CD14-positive monocyte (primary cell): Measurements from ENCODE around the gene RNF152. TPM values are rescaled to one million over a fixed set of nuclear protein-coding genes. Genes with fewer than 3 reads are reported as not detected.

Experiments
- DNase-seq, 3 donors: peaks; one replicate each; pipeline ENCODE4 v3.0.0-alpha.2; 2011 to 2022
- H2AFZ ChIP-seq: 2 replicates; pipeline ENCODE4 v1.6.0; 2012; ENCODE audit warnings: mild to moderate bottlenecking, low read depth, low read length, inconsistent platforms; ENCODE audit not compliant: insufficient read depth, poor library complexity, severe bottlenecking
- H3K27ac ChIP-seq, 2 donors: 1 replicate in 1 of 2; 2 replicates in 1 of 2; pipeline ENCODE4 v1.5.1; 2012 to 2013; ENCODE audit warnings: low read length in 2 of 2, control low read depth in 1 of 2, inconsistent platforms in 1 of 2, low read depth in 1 of 2, mild to moderate bottlenecking in 1 of 2
- H3K27me3 ChIP-seq, 2 donors: one replicate each; pipeline versions ENCODE4 v1.6.0 to v1.6.1; 2011 to 2013; ENCODE audit warnings: low read length in 2 of 2; ENCODE audit not compliant: control insufficient read depth in 2 of 2, insufficient read depth in 2 of 2
- H3K36me3 ChIP-seq, 2 donors: replicated peaks in 1 of 2; 1 replicate in 1 of 2; 2 replicates in 1 of 2; pipeline versions ENCODE4 v1.5.1 to v1.6.1; 2012 to 2013; ENCODE audit warnings: low read length in 2 of 2, control low read depth in 1 of 2, inconsistent platforms in 1 of 2, mild to moderate bottlenecking in 1 of 2; ENCODE audit not compliant: insufficient read depth in 2 of 2, control insufficient read depth in 1 of 2
- H3K4me1 ChIP-seq, 2 donors: 1 replicate in 1 of 2; 2 replicates in 1 of 2; pipeline versions ENCODE4 v1.5.1 to v1.6.1; 2012 to 2013; ENCODE audit warnings: low read length in 2 of 2, control low read depth in 1 of 2, inconsistent platforms in 1 of 2, mild to moderate bottlenecking in 1 of 2, moderate library complexity in 1 of 2; ENCODE audit not compliant: insufficient read depth in 2 of 2, control insufficient read depth in 1 of 2
- H3K4me2 ChIP-seq: replicated peaks from 2 replicates; pipeline ENCODE3; 2012; ENCODE audit warnings: low read length, moderate library complexity, mild to moderate bottlenecking; ENCODE audit not compliant: poor library complexity, severe bottlenecking; ENCODE audit errors: extremely low read depth
- H3K4me3 ChIP-seq, 3 experiments: fragments of 200-600 bp in 1 of 3; sonication (generic) in 1 of 3; replicated peaks in 1 of 3; 1 replicate in 2 of 3; 2 replicates in 1 of 3; pipeline ENCODE4 v1.5.1; 2011 to 2013; ENCODE audit warnings: low read length in 3 of 3, mild to moderate bottlenecking in 3 of 3, control low read depth in 2 of 3, low read depth in 2 of 3, inconsistent platforms in 1 of 3, moderate library complexity in 1 of 3
- H3K79me2 ChIP-seq: 2 replicates; pipeline ENCODE4 v1.6.0; 2012; ENCODE audit warnings: mild to moderate bottlenecking, control low read depth, inconsistent platforms, low read length, moderate library complexity; ENCODE audit not compliant: insufficient read depth
- H3K9ac ChIP-seq: 2 replicates; pipeline ENCODE4 v1.6.0; 2017; ENCODE audit warnings: low read length, mild to moderate bottlenecking; ENCODE audit not compliant: insufficient read depth, poor library complexity, severe bottlenecking
- H3K9me3 ChIP-seq, 2 donors: replicated peaks in 1 of 2; 1 replicate in 1 of 2; 2 replicates in 1 of 2; pipeline versions ENCODE4 v1.5.1 to v1.6.1; 2012 to 2013; ENCODE audit warnings: low read length in 2 of 2, control low read depth in 1 of 2; ENCODE audit not compliant: control insufficient read depth in 1 of 2, insufficient read depth in 1 of 2
- H4K20me1 ChIP-seq: 2 replicates; pipeline ENCODE4 v1.6.0; 2012; ENCODE audit warnings: mild to moderate bottlenecking, low read length, control low read depth, moderate library complexity; ENCODE audit not compliant: insufficient read depth
- H3K27ac Mint-ChIP-seq, 7 donors: one replicate each; pipeline ENCODE4 v1.8.0; 2020; ENCODE audit warnings: mild to moderate bottlenecking in 7 of 7, mixed read lengths in 7 of 7, moderate library complexity in 6 of 7, inconsistent platforms in 2 of 7
- H3K27me3 Mint-ChIP-seq, 3 donors: one replicate each; pipeline ENCODE4 v1.8.0; 2021 to 2022; ENCODE audit warnings: low read depth in 3 of 3, mild to moderate bottlenecking in 3 of 3, mixed read lengths in 3 of 3, moderate library complexity in 3 of 3, inconsistent platforms in 1 of 3
- H3K36me3 Mint-ChIP-seq, 2 donors: one replicate each; pipeline ENCODE4 v1.8.0; 2020; ENCODE audit warnings: mixed read lengths in 2 of 2, inconsistent platforms in 1 of 2, mild to moderate bottlenecking in 1 of 2
- H3K4me1 Mint-ChIP-seq: one replicate; pipeline ENCODE4 v1.8.0; 2020; ENCODE audit warnings: mild to moderate bottlenecking, mixed read lengths
- H3K4me3 Mint-ChIP-seq, 2 donors: one replicate each; pipeline ENCODE4 v1.8.0; 2020; ENCODE audit warnings: mild to moderate bottlenecking in 2 of 2, mixed read lengths in 2 of 2, moderate library complexity in 1 of 2
- H3K9me3 Mint-ChIP-seq, 7 donors: one replicate each; pipeline ENCODE4 v1.8.0; 2020 to 2022; ENCODE audit warnings: mixed read lengths in 7 of 7, mild to moderate bottlenecking in 6 of 7, moderate library complexity in 6 of 7, inconsistent platforms in 2 of 7
- WGBS: methylation state at CpG from one replicate; pipeline ENCODE4 v1.1.5; 2013; ENCODE audit warnings: missing lambda C conversion rate; ENCODE audit not compliant: insufficient coverage; 5-methylcytosine and 5-hydroxymethylcytosine counted together
- intact Hi-C, 2 donors: fragments of 100-400 bp; cut with micrococcal nuclease; formaldehyde crosslinking; loops; one replicate each; pipeline versions ENCODE4 v1.15.0 to v1.15.1; 2023
- polyA plus RNA-seq, 3 donors: library from polyadenylated mRNA; depleted of rRNA in 1 of 3; unstranded in 2 of 3; stranded (reverse) in 1 of 3; fragments of 300-500 nt in 2 of 3; fragments of >200 nt in 1 of 3; fragmentation: Illumina TruSeq in 2 of 3; gene quantifications; 1 replicate in 2 of 3; 2 replicates in 1 of 3; pipeline ENCODE4 v1.2.3, GENCODE V29; 2012 to 2021
- TF ChIP-seq, protein P1 (sequence below): fragments of 200-600 bp; IDR thresholded peaks from one replicate; pipeline ENCODE4 v1.8.0; 2022; ENCODE audit warnings: antibody characterized with exemption, mild to moderate bottlenecking

The RNF152 gene
- polyA plus RNA-seq, 3 donors: 0.03 to 0.54 (median 0.45) TPM

DNA sequence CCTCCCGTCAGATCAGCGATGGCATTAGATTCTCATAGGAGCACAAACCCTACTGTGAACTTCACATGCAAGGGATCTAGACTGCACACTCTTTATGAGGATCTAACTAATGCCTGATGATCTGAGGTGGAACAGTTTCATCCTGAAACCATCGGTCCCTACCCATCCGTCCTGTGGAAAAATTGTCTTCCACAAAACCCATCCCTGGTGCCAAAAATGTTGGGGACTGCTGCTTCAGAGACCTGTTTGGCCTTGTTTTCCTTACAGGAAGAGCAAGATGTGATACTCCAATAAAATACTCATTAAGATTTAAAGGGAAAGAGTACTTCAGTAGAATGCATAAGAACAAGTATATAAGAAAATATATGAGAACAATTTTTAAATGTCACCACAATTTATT is 71.1 kb downstream of the RNF152 start:
- Mint-ChIP-seq H3K9me3 (peaks cover 0 to 5% (median 0%) of the 10 kb centered on the region in 7 donors), H3K4me3 (no peak overlapping the region), H3K36me3 (no peaks in the 10 kb centered on the region), H3K27ac (peak overlapping the region in 2 of 7 donors; percentile 23 to 34), H3K27me3 (peaks cover 19 to 38% (median 25%) of the 10 kb centered on the region in 3 donors), H3K4me1 (no peaks in the 10 kb centered on the region)
- Histone ChIP-seq H3K36me3 (no peaks in the 10 kb centered on the region), H4K20me1 (no peaks in the 10 kb centered on the region), H3K4me1 (no peaks in the 10 kb centered on the region), H3K9me3 (no peaks in the 10 kb centered on the region), H3K4me2 (no peak overlapping the region), H3K9ac (no peak overlapping the region), H2AFZ (no peak overlapping the region), H3K79me2 (no peaks in the 10 kb centered on the region), H3K4me3 (no peak overlapping the region), H3K27ac (no peak overlapping the region), H3K27me3 (peaks cover 24 to 29% of the 10 kb centered on the region in 2 donors)
- no peak for DNase-seq
- TF ChIP-seq, protein P1, sequence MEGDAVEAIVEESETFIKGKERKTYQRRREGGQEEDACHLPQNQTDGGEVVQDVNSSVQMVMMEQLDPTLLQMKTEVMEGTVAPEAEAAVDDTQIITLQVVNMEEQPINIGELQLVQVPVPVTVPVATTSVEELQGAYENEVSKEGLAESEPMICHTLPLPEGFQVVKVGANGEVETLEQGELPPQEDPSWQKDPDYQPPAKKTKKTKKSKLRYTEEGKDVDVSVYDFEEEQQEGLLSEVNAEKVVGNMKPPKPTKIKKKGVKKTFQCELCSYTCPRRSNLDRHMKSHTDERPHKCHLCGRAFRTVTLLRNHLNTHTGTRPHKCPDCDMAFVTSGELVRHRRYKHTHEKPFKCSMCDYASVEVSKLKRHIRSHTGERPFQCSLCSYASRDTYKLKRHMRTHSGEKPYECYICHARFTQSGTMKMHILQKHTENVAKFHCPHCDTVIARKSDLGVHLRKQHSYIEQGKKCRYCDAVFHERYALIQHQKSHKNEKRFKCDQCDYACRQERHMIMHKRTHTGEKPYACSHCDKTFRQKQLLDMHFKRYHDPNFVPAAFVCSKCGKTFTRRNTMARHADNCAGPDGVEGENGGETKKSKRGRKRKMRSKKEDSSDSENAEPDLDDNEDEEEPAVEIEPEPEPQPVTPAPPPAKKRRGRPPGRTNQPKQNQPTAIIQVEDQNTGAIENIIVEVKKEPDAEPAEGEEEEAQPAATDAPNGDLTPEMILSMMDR: no peak
- intact Hi-C loops: no loop called here
- no CpG with 5 or more reads among the region's 4 CpGs for WGBS

DNA sequence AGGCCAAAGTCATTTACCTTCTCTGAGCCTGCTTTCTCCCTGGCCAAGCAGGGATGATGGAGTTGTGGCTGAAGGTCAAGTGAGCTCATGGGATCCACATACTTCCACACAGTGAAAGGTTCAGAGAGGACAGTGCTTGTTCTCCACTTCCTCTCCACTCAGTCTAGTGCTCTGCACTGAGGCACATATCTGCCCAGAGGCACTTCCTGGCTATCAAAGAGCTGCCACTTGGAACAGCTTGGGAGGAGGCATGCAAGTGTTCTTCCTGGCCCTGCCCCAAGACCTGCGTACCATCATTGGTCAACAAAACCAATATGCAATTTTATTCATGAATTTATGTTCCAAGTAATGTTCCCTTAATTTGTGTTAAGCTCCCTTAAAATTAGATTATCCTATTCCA is 71.9 kb downstream of the RNF152 start:
- no peak overlapping the region for H3K9ac ChIP-seq
- Mint-ChIP-seq H3K27ac (no peak overlapping the region), H3K4me3 (no peak overlapping the region), H3K36me3 (no peaks in the 10 kb centered on the region), H3K9me3 (peaks cover 0 to 5% (median 0%) of the 10 kb centered on the region in 7 donors), H3K4me1 (no peaks in the 10 kb centered on the region), H3K27me3 (peaks cover 11 to 33% (median 21%) of the 10 kb centered on the region in 3 donors)
- no peak overlapping the region for H3K4me3 ChIP-seq
- WGBS: no CpG with 5 or more reads among the region's 1 CpG
- no peaks in the 10 kb centered on the region for H3K36me3 ChIP-seq
- intact Hi-C loops: no loop called here
- TF ChIP-seq, protein P1: no peak
- no peak for DNase-seq
- no peak overlapping the region for H2AFZ ChIP-seq
- H3K79me2 ChIP-seq: no peaks in the 10 kb centered on the region
- H3K4me1 ChIP-seq: no peaks in the 10 kb centered on the region
- no peak overlapping the region for H3K27ac ChIP-seq
- H3K9me3 ChIP-seq: no peaks in the 10 kb centered on the region
- H4K20me1 ChIP-seq: no peaks in the 10 kb centered on the region
- no peak overlapping the region for H3K4me2 ChIP-seq
- H3K27me3 ChIP-seq: peaks cover 16 to 20% of the 10 kb centered on the region in 2 donors
